Measurements from ENCODE around the gene HOXB3. TPM values are rescaled to one million over a fixed set of nuclear protein-coding genes. Genes with fewer than 3 reads are reported as not detected.

HOXB3 gene
- total RNA-seq, 1 experiment from 2014 or later: not detected

DNA sequence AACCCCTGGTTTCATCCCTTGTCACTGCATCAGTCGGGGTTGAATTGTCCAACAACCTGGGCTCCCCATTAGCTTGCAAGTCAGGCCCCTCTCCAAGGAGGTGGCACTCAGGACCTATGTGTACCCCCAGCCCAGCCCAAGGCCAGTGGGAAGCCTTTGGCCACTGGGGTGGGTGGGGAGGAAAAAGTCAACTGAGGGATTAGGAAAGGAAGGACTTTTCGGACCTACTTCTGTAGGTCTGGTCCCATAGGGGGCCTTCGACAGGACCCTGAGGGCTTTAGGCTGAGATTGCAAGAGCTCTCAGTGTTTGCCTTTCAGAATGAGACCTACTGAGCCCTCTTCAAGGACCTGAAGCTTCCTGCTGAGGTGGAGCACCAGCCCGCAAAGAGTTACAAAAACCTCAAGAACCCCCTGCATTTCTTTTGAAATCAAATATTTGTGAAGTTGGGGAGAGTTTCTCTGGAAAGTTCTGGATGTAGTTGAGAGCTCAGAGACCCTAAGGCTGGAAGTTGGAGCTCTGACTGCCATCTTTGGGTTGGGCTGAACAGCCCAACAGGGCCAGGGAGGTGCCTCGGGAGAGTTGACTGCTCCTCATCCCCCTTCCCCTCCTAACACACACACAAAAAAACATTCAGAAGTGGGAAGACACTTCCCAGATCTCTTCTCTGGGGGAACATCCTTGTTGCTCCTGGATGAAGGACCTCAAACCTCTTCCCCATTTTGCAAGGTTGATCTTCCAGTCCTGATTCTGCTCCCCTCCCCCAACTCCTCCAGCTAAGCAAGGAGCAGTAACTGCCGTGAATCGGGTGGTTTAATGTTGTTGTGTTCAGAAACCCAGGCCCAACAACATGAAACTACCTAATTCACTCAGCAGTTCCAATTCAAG, 41.9 kb upstream of the HOXB3 start:
- H2BK15ac ChIP-seq (ENCODE audit: low read depth, low read length): no peak overlapping the region
- no peak overlapping the region for H4K91ac ChIP-seq (ENCODE audit: insufficient read length, low read depth, low read length)
- H3K56ac ChIP-seq (ENCODE audit: insufficient read length, low read depth, low read length): no peak overlapping the region
- no peak overlapping the region for H3K4me2 ChIP-seq (ENCODE audit: insufficient read depth, insufficient read length, low read length)
- no peak overlapping the region for H2AFZ ChIP-seq (ENCODE audit: low read length)
- no peak overlapping the region for H3K23ac ChIP-seq (ENCODE audit: insufficient read length, low read depth, low read length)
- H3K9ac ChIP-seq (ENCODE audit: extremely low read depth, insufficient read length, low read length): no peak overlapping the region
- H2BK5ac ChIP-seq (ENCODE audit: insufficient read length, low read length): no peak overlapping the region
- no peak overlapping the region for H2AK5ac ChIP-seq (ENCODE audit: insufficient read length, low read length)
- no peak overlapping the region for H3T11ph ChIP-seq (ENCODE audit: low read length)
- H4K8ac ChIP-seq (replicated peaks; ENCODE audit: insufficient read length, low read depth, low read length): no peak overlapping the region
- peak; percentile 30 for DNase-seq
- no peak overlapping the region for H3K14ac ChIP-seq (ENCODE audit: insufficient read depth, low read length)
- no CpG with 5 or more reads among the region's 7 CpGs for WGBS (ENCODE audit: extremely low coverage, insufficient read length, low lambda C conversion rate)
- H4K5ac ChIP-seq (ENCODE audit: insufficient read length, low read depth, low read length): no peak overlapping the region
- H3K27ac ChIP-seq (ENCODE audit: insufficient read length, low read depth, low read length): no peak overlapping the region
- peaks cover 2 to 7% of the 10 kb centered on the region in 2 experiments; a peak in 2 of 4 replicates for H3K4me1 Mint-ChIP-seq
- H3K4me1 ChIP-seq (ENCODE audit: insufficient read depth, low read length): no peaks in the 10 kb centered on the region; the same call in 1 of the 2 replicates
- H3K4ac ChIP-seq (ENCODE audit: low read depth, low read length): no peak overlapping the region
- H3K79me2 ChIP-seq (ENCODE audit: insufficient read depth, low read length): no peaks in the 10 kb centered on the region; the same call in 1 of the 2 replicates
- peaks cover 100% of the 10 kb centered on the region for H3K27me3 Mint-ChIP-seq (ENCODE audit: low read depth)
- no peak overlapping the region for H3K18ac ChIP-seq (ENCODE audit: insufficient read length, low read depth, low read length)
- H3K27ac Mint-ChIP-seq: no peak overlapping the region
- H2BK20ac ChIP-seq (ENCODE audit: low read depth, low read length, poor library complexity, severe bottlenecking): no peak overlapping the region
- no peaks in the 10 kb centered on the region for H3K79me1 ChIP-seq (ENCODE audit: insufficient read depth, low read depth, low read length, poor library complexity, severe bottlenecking)
- H4K20me1 ChIP-seq (ENCODE audit: control insufficient read depth, insufficient read depth, insufficient read length): no peaks in the 10 kb centered on the region
- H3K36me3 Mint-ChIP-seq (ENCODE audit: insufficient read depth in 1 of 3, low read depth in 3 of 3): peaks cover 0 to 1% (median 0%) of the 10 kb centered on the region in 3 experiments; a peak in 2 of 7 replicates
- H3K27me3 ChIP-seq (ENCODE audit: insufficient read depth, low read length): peaks cover 97% of the 10 kb centered on the region
- no peak overlapping the region for H2BK120ac ChIP-seq (ENCODE audit: low read depth, low read length, poor library complexity, severe bottlenecking)
- H2BK12ac ChIP-seq (ENCODE audit: insufficient read length, low read depth, low read length): no peak overlapping the region
- no peak for TF ChIP-seq CTCF (conservative IDR thresholded peaks at IDR 0.05)
- no peaks in the 10 kb centered on the region for H3K9me3 ChIP-seq (ENCODE audit: control insufficient read depth, low read depth, low read length)
- H3K4me3 Mint-ChIP-seq: no peak overlapping the region
- no peaks in the 10 kb centered on the region for H3K23me2 ChIP-seq (ENCODE audit: insufficient read length, low read depth, low read length, poor library complexity, severe bottlenecking)
- H3K9me3 Mint-ChIP-seq: peaks cover 4 to 17% of the 10 kb centered on the region in 2 experiments
